ENCODE results near the gene CYB561. TPM values are rescaled to one million over a fixed set of nuclear protein-coding genes. Genes with fewer than 3 reads are reported as not detected.
A peak's percentile ranks its signal among the peaks of the same experiment; 100 is the strongest.

CYB561 gene
- total RNA-seq, 2 donors from 2014 or later: 13.4 to 13.7 TPM

GRCh38 chr17:63413128-63413527 lies 33.0 kb downstream of the CYB561 start:
- no peak overlapping the region for H3K27ac ChIP-seq
- no peaks in the 10 kb centered on the region for H3K36me3 ChIP-seq
- no peak for TF ChIP-seq CTCF (IDR thresholded peaks at IDR 0.05)

GRCh38 chr17:63412234-63412633 lies 33.9 kb downstream of the CYB561 start:
- H3K27me3 ChIP-seq: no peaks in the 10 kb centered on the region
- no peak for TF ChIP-seq CTCF (IDR thresholded peaks at IDR 0.05)
- H3K9me3 ChIP-seq: no peaks in the 10 kb centered on the region
- H3K4me1 ChIP-seq: no peaks in the 10 kb centered on the region
- H3K36me3 ChIP-seq: no peaks in the 10 kb centered on the region
- no peak overlapping the region for H3K27ac ChIP-seq
- no peak overlapping the region for H3K4me3 ChIP-seq
- DNase-seq (ENCODE audit: low spot score): no peak

More at GRCh38 chr17:63413128-63413527, 33.0 kb downstream of the CYB561 start:
- DNase-seq (ENCODE audit: low spot score): no peak
- no peak overlapping the region for H3K4me3 ChIP-seq
- H3K27me3 ChIP-seq: no peaks in the 10 kb centered on the region
- H3K9me3 ChIP-seq: no peaks in the 10 kb centered on the region
- H3K4me1 ChIP-seq: no peaks in the 10 kb centered on the region

- Histone ChIP-seq H3K36me3 (no peaks in the 10 kb centered on the region), H3K4me1 (no peaks in the 10 kb centered on the region), H3K27me3 (no peaks in the 10 kb centered on the region), H3K27ac (no peak overlapping the region), H3K4me3 (no peak overlapping the region), H3K9me3 (no peaks in the 10 kb centered on the region)
- DNase-seq (ENCODE audit: low spot score): no peak
- TF ChIP-seq CTCF (IDR thresholded peaks at IDR 0.05): no peak
These were observed 38.3 kb downstream of the CYB561 start for GRCh38 chr17:63407741-63408330.

GRCh38 chr17:63406689-63407330 lies 39.3 kb downstream of the CYB561 start:
- peak; percentile 77 to 86 for TF ChIP-seq CTCF (IDR thresholded peaks at IDR 0.05)
- Histone ChIP-seq H3K27ac (no peak overlapping the region), H3K27me3 (no peaks in the 10 kb centered on the region), H3K4me1 (no peaks in the 10 kb centered on the region), H3K4me3 (no peak overlapping the region), H3K9me3 (no peaks in the 10 kb centered on the region), H3K36me3 (no peaks in the 10 kb centered on the region)
- DNase-seq (ENCODE audit: low spot score): peak; percentile 81

- Histone ChIP-seq H3K4me1 (no peaks in the 10 kb centered on the region), H3K27ac (no peak overlapping the region), H3K27me3 (no peaks in the 10 kb centered on the region), H3K36me3 (no peaks in the 10 kb centered on the region), H3K9me3 (no peaks in the 10 kb centered on the region), H3K4me3 (no peak overlapping the region)
- no peak for DNase-seq (ENCODE audit: low spot score)
- peak; percentile 53 to 76 for TF ChIP-seq CTCF (IDR thresholded peaks at IDR 0.05)
These were observed 40.3 kb downstream of the CYB561 start for GRCh38 chr17:63405741-63406261.

All from right atrium auricular region (tissue), 2 donors.